ENCODE results near the gene COPE. TPM values are rescaled to one million over a fixed set of nuclear protein-coding genes. Genes with fewer than 3 reads are reported as not detected.
"Not testable (repeated sequence)": the region's sequence is repeated elsewhere in the genome, so short reads cannot be mapped to it uniquely, and the experiment has no call there.

COPE gene
- polyA plus RNA-seq, 1 donor, result 135 TPM

DNA sequence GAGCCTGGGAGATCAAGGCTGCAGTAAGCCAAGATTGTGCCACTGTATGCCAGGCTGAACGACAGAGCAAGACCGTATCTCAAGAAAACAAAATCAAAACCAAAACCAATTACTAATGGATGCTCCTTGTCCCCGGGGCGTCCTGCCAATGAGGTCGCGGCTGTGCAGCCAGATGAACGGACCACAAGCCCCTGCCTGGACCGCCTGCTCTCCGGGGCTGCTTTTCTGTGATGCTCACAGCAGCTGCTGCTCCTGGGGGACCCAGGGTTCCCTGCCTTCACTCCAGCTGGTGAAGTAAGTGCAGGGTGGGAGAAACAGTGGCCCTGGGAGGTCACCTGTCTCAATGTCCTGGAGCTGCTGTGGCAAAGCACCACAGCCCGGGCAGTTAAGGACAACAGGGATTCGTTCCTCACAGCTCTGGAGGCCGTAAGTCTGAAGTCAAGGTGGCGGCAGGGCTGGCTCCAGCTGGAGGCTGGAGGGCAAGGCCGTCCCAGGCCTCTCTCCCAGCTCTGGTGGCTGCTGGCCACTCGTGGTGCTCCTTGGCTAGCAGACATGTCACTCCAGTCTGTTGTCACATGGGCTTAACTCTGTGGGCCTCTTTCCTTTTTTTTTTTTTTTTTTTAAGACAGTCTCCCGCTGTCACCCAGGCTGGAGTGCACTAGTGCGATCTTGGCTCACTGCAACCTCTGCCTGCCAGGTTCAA lies 10.1 kb downstream of the COPE start:
- Histone ChIP-seq H3K4me1 (ENCODE audit: control insufficient read depth, insufficient read depth, low read length) (no peaks in the 10 kb centered on the region), H3K27me3 (ENCODE audit: control insufficient read depth, insufficient read depth, low read length) (no peaks in the 10 kb centered on the region), H3K9me3 (ENCODE audit: control insufficient read depth, low read depth, low read length) (peaks cover 2% of the 10 kb centered on the region), H3K4me3 (ENCODE audit: low read length) (no peak overlapping the region), H3K36me3 (ENCODE audit: control insufficient read depth, insufficient read depth, low read length) (peaks cover 79% of the 10 kb centered on the region), H3K27ac (ENCODE audit: low read length) (no peak overlapping the region)
- DNase-seq, result no peak
- no CpG with 5 or more reads among the region's 17 CpGs for WGBS (ENCODE audit: insufficient coverage, low lambda C conversion rate)

DNA sequence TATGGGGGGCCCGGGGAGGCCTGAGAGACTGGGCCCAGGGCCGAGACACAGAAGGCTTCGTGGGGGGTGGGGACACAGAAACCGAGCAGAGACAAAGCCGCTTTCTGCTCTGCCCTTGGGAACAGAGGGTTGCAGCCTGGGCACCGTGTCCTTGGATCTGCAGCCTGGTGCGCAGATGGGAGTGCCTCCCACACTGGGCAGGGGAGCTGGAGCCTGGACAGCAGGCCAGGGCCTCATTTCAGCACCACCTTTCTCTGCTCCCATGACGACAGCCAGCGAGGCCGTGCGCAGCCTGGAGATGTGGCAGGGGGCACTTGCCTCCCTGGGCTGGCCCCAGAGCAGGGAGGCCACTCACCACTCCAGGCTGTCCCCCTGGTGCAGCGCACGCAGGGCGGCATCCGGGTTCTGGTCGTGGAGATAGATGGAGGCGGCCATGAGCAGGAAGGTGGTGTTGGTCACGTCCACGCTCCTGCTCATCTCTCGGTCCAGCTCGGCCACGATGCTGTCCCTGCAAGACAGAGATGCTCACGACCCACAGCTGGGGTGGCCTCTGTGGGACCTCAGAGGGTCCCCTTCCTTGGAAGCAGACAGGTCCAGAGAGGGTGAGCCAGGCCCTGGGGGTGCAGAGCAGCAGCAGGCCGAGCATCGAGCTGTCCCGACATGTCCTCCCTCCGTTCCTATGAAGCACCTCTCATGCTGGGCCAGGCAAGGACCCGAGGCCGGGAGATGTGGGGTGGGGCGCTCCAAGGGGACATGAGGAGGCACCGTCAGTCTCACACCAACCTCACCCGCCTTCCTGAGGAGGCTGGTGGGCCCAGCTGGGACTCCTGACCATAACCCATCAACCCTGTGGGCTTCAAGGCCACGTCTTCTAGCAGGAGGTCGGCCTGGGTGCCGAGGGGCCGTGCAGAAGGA lies 12.3 kb downstream of the COPE start:
- DNase-seq, result no peak
- no peaks in the 10 kb centered on the region for H3K27me3 ChIP-seq (ENCODE audit: control insufficient read depth, insufficient read depth, low read length)
- H3K27ac ChIP-seq (ENCODE audit: low read length), result no peak overlapping the region
- WGBS (ENCODE audit: insufficient coverage, low lambda C conversion rate), result no CpG with 5 or more reads among the region's 36 CpGs
- H3K4me1 ChIP-seq (ENCODE audit: control insufficient read depth, insufficient read depth, low read length), result no peaks in the 10 kb centered on the region
- H3K36me3 ChIP-seq (ENCODE audit: control insufficient read depth, insufficient read depth, low read length), result peaks cover 69% of the 10 kb centered on the region
- H3K4me3 ChIP-seq (ENCODE audit: low read length), result no peak overlapping the region
- peaks cover 2% of the 10 kb centered on the region for H3K9me3 ChIP-seq (ENCODE audit: control insufficient read depth, low read depth, low read length)

DNA sequence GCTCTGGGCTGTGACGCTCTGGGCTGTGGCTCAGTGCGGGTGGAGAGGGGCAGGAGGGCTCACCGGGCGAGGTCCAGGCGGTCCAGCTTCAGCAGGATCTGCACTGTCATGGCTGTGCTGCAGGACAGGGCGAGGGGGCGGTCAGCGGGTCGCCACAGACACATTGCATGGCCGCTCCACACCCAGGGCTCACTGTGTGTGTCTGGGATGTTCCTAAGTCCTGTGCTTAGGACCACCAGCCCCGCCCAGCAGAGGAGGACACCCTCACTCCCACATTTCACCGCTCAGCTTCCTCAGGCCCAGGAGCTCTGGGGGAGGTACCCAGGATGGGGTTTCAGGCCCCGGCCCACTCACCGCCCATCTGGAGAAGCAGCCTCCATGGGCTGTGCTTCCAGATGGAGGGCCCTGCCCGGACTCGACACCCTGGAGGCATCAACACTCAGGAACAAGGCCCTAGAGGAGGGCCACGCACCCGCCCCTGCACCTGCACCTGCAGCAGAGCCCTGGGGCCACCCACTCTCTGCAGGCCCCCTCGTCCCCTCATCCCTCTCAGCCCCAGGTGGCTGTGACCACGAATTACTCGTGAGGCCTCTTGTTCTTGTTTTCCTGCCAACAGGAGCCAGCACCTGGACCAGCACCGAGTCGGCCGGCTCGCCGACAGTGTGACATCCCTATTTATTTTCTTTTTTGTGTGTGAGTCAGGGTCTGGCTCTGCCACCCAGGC lies 13.5 kb downstream of the COPE start:
- WGBS (ENCODE audit: insufficient coverage, low lambda C conversion rate), result no CpG with 5 or more reads among the region's 26 CpGs
- H3K4me3 ChIP-seq (ENCODE audit: low read length), result no peak overlapping the region
- peaks cover 70% of the 10 kb centered on the region for H3K36me3 ChIP-seq (ENCODE audit: control insufficient read depth, insufficient read depth, low read length)
- no peaks in the 10 kb centered on the region for H3K4me1 ChIP-seq (ENCODE audit: control insufficient read depth, insufficient read depth, low read length)
- no peaks in the 10 kb centered on the region for H3K27me3 ChIP-seq (ENCODE audit: control insufficient read depth, insufficient read depth, low read length)
- H3K9me3 ChIP-seq (ENCODE audit: control insufficient read depth, low read depth, low read length), result peaks cover 6% of the 10 kb centered on the region
- no peak overlapping the region for H3K27ac ChIP-seq (ENCODE audit: low read length)
- no peak for DNase-seq

DNA sequence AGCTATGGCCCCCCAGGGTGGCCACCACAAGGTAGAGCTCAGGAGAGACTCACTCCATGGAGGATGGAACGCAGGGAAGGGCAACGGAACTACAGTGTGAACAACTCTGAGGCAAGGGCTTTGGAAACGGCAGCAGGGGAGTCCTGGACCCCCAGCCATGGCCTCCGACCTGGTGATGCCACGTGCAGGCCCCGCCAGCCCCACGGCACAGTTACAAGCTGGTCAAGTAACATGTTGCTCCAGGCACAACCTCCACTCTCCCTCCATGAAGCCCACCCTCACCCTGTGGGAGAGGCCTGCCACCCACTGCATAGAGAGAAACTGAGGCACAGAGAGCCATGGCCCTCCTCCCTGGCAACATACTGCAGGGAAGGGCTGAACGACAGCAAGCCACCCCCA lies 14.1 kb downstream of the COPE start:
- Histone ChIP-seq H3K9me3 (ENCODE audit: control insufficient read depth, low read depth, low read length) (peaks cover 6% of the 10 kb centered on the region), H3K36me3 (ENCODE audit: control insufficient read depth, insufficient read depth, low read length) (peaks cover 68% of the 10 kb centered on the region), H3K4me3 (ENCODE audit: low read length) (no peak overlapping the region), H3K27ac (ENCODE audit: low read length) (no peak overlapping the region), H3K4me1 (ENCODE audit: control insufficient read depth, insufficient read depth, low read length) (no peaks in the 10 kb centered on the region), H3K27me3 (ENCODE audit: control insufficient read depth, insufficient read depth, low read length) (no peaks in the 10 kb centered on the region)
- no CpG with 5 or more reads among the region's 8 CpGs for WGBS (ENCODE audit: insufficient coverage, low lambda C conversion rate)
- DNase-seq, result no peak

DNA sequence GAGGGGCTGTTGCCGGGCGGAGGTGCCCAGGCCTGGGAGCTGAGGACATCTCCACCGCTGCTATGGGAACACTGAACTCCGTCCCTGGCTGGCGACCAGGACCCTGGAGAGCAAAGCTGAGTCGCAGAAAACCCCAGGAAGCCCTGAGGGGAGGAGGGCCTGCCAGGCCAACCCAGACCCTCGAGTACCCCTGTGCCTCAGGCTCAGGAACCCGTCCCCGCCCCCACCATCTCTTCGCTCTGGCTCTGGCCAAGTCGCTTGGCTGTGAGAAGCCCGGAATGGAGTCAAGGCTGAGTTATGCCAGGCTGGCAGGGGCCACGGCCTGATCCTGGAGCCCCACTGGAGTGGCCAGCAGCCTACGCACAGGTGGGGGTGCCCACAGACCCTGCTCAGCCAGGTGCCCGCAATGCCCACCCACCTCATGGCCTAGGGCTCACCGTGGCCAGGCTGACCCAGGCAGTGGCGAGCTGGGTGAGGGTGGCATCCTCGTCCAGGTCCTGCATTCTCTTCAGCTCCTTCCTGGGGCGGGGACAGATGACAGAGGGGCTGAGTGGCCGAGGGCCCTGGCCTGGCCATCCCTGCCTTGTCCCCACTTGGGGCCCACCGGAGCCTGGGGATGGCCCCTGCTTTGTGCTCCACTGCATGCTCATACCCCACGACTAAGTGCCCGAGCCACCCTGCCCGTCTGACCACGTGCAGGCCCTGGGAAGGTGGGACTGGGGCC lies 14.7 kb downstream of the COPE start:
- H3K4me3 ChIP-seq (ENCODE audit: low read length), result no peak overlapping the region
- no CpG with 5 or more reads among the region's 25 CpGs for WGBS (ENCODE audit: insufficient coverage, low lambda C conversion rate)
- H3K36me3 ChIP-seq (ENCODE audit: control insufficient read depth, insufficient read depth, low read length), result peaks cover 69% of the 10 kb centered on the region
- H3K27ac ChIP-seq (ENCODE audit: low read length), result no peak overlapping the region
- H3K9me3 ChIP-seq (ENCODE audit: control insufficient read depth, low read depth, low read length), result peaks cover 6% of the 10 kb centered on the region
- no peaks in the 10 kb centered on the region for H3K27me3 ChIP-seq (ENCODE audit: control insufficient read depth, insufficient read depth, low read length)
- DNase-seq, result no peak
- no peaks in the 10 kb centered on the region for H3K4me1 ChIP-seq (ENCODE audit: control insufficient read depth, insufficient read depth, low read length)

DNA sequence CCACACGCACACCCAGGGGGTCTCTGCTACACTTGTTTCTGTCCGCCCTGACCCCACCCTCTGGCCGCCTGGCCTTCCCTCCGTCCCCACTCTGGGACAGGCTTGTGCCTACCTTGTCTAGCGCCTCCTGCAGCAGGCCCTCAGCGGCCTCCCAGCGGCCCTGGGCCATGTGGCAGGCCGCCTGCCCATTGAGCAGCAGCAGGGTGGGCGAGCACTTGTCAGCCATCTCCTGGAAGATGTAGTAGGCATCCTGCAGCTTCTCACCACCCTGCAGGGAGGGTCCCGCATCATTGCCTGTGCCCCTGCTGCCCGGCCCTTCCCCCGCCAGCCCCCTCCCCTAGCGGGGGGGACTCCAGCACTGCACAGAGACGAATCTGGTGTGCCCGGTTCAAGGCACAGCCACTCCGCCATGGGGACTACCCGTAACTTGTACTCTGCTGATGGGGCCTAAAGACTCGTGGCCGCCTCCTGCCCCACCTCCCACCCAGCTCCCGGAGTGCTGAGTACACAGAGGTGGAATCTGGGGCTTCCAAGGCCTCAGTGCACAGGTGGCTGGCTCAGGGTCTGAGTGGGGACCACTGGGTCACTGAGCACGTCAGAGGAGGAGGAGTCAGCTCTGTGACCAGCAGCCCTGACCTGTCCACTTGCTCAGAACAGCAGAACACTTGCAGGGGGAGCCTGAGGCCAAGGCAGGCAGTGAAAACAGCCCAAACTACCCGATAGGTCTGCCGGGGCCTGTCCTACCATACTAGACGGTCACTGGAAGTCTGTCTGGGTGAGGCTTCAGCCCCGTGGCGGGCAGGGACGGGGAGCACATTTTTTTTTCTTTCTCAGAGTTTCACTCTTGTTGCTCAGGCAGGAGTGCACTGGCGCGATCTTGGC lies 15.8 kb downstream of the COPE start:
- peaks cover 62% of the 10 kb centered on the region for H3K36me3 ChIP-seq (ENCODE audit: control insufficient read depth, insufficient read depth, low read length)
- no peak overlapping the region for H3K4me3 ChIP-seq (ENCODE audit: low read length)
- H3K4me1 ChIP-seq (ENCODE audit: control insufficient read depth, insufficient read depth, low read length), result peaks cover 6% of the 10 kb centered on the region
- no peaks in the 10 kb centered on the region for H3K27me3 ChIP-seq (ENCODE audit: control insufficient read depth, insufficient read depth, low read length)
- DNase-seq, result no peak
- peaks cover 6% of the 10 kb centered on the region for H3K9me3 ChIP-seq (ENCODE audit: control insufficient read depth, low read depth, low read length)
- no CpG with 5 or more reads among the region's 29 CpGs for WGBS (ENCODE audit: insufficient coverage, low lambda C conversion rate)
- no peak overlapping the region for H3K27ac ChIP-seq (ENCODE audit: low read length)

DNA sequence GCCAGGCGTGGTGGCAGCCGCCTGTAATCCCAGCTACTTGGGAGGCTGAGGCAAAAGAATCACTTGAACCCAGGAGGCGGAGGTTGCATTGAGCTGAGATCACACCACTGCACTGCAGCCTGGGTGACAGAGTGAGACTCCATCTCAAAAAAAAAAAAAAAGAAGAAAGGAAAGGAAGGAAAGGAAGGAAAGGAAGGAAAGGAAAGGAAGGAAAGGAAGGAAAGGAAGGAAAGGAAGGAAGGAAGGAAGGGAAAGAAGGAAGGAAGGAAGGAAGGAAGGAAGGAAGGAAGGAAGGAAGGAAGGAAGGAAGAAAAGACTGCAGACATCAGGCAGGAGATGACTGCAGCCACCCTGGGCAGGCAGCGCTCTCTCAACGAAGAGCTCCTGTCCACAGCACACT lies 16.7 kb downstream of the COPE start:
- H3K27me3 ChIP-seq (ENCODE audit: control insufficient read depth, insufficient read depth, low read length); DNase-seq; H3K4me3 ChIP-seq (ENCODE audit: low read length); H3K27ac ChIP-seq (ENCODE audit: low read length); H3K9me3 ChIP-seq (ENCODE audit: control insufficient read depth, low read depth, low read length): not testable (repeated sequence)
- no CpG with 5 or more reads among the region's 5 CpGs for WGBS (ENCODE audit: insufficient coverage, low lambda C conversion rate)
- Histone ChIP-seq H3K36me3 (ENCODE audit: control insufficient read depth, insufficient read depth, low read length) (peaks cover 56% of the 10 kb centered on the region), H3K4me1 (ENCODE audit: control insufficient read depth, insufficient read depth, low read length) (peaks cover 13% of the 10 kb centered on the region)

DNA sequence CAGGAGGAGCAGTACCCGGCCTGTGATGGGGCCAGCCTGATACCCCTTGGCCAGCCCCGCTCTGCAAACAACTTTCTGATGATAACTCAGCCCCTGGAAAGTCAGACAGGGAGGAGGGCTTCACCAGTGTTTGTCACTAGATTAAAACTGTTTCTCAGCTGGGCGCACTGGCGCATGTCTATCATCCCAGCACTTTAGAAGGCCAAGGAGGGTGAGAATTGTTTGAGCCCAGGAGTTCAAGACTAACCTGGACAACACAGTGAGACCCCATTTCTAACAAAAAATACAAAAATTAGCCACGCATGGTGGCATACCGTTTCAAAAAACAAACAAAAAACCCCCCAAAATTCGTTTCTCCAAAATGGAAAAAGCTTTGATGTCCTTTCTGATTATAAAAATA lies 17.7 kb downstream of the COPE start:
- Histone ChIP-seq H3K4me1 (ENCODE audit: control insufficient read depth, insufficient read depth, low read length) (peaks cover 17% of the 10 kb centered on the region), H3K4me3 (ENCODE audit: low read length) (no peak overlapping the region), H3K9me3 (ENCODE audit: control insufficient read depth, low read depth, low read length) (peaks cover 3% of the 10 kb centered on the region), H3K27ac (ENCODE audit: low read length) (no peak overlapping the region), H3K27me3 (ENCODE audit: control insufficient read depth, insufficient read depth, low read length) (peaks cover 2% of the 10 kb centered on the region), H3K36me3 (ENCODE audit: control insufficient read depth, insufficient read depth, low read length) (peaks cover 48% of the 10 kb centered on the region)
- WGBS (ENCODE audit: insufficient coverage, low lambda C conversion rate), result 100% methylated on average over 1 of the region's 7 CpGs
- DNase-seq, result no peak

DNA sequence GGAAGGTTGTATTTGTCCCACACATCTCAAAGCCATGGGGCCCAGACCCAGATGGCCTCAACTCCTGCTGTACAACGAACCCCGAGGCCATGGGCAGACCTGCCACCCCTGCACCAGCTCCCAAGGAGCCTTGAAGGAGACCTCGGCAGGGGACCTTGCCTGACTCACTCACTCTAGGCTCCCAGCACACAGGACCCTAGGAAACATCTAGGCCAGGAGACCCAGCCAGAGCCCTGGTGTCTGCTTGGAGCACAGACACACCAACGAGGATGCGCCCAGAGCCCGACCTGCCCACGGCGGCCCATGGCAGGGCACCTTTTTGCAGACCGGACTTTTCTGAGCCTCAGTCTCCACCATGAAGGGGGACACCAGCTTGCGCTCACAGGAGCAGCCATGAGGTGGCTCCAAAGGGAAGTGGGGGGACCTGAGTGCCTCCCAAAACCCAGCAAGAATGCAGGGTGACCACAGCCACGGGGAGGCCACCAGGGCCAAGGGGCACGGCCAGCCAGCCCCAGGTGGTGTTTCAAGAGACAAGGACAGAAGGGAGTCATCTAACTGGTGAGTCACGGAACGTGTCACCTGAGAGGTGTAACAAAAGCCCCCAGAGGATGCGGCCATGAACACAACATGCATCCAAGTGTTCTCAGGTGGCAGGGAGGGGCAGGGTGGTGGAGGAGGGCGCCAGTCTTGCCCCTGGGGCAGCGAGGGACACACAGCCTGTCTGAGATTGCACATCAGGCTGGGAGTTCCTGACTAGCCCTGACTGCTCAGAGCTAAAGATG lies 18.3 kb downstream of the COPE start:
- Histone ChIP-seq H3K36me3 (ENCODE audit: control insufficient read depth, insufficient read depth, low read length) (peaks cover 42% of the 10 kb centered on the region), H3K27ac (ENCODE audit: low read length) (no peak overlapping the region), H3K27me3 (ENCODE audit: control insufficient read depth, insufficient read depth, low read length) (peaks cover 3% of the 10 kb centered on the region), H3K4me3 (ENCODE audit: low read length) (no peak overlapping the region), H3K9me3 (ENCODE audit: control insufficient read depth, low read depth, low read length) (peaks cover 3% of the 10 kb centered on the region), H3K4me1 (ENCODE audit: control insufficient read depth, insufficient read depth, low read length) (peaks cover 17% of the 10 kb centered on the region)
- no peak for DNase-seq
- WGBS (ENCODE audit: insufficient coverage, low lambda C conversion rate), result no CpG with 5 or more reads among the region's 17 CpGs
